Endodermal cell (in vitro differentiated cells): ENCODE results near the gene ADAMTS13. TPM values are rescaled to one million over a fixed set of nuclear protein-coding genes. Genes with fewer than 3 reads are reported as not detected.

Experiments used
- DNase-seq: peaks from one replicate; pipeline ENCODE4 v3.0.0-alpha.2; 2017
- H3K27ac ChIP-seq: 2 replicates; pipeline ENCODE4 v1.5.1; 2013; ENCODE audit warnings: mild to moderate bottlenecking, low read depth, low read length, moderate library complexity
- H3K27me3 ChIP-seq: 2 replicates; pipeline ENCODE4 v1.6.1; 2013; ENCODE audit warnings: mild to moderate bottlenecking, low read length, moderate library complexity; ENCODE audit not compliant: insufficient read depth, control insufficient read depth, poor library complexity, severe bottlenecking
- H3K36me3 ChIP-seq: 2 replicates; pipeline ENCODE4 v1.7.0; 2013; ENCODE audit warnings: mild to moderate bottlenecking, low read length, moderate library complexity; ENCODE audit not compliant: control insufficient read depth, insufficient read depth
- H3K4me1 ChIP-seq: one replicate; pipeline ENCODE4 v1.7.0; 2013; ENCODE audit warnings: low read length; ENCODE audit not compliant: control insufficient read depth, insufficient read depth
- H3K4me3 ChIP-seq: 2 replicates; pipeline ENCODE4 v1.5.1; 2013; ENCODE audit warnings: mild to moderate bottlenecking, low read length, moderate library complexity
- H3K9ac ChIP-seq: 2 replicates; pipeline ENCODE4 v1.6.1; 2013; ENCODE audit warnings: mild to moderate bottlenecking, low read length, moderate library complexity; ENCODE audit not compliant: poor library complexity, severe bottlenecking; ENCODE audit errors: extremely low read depth
- H3K9me3 ChIP-seq: 2 replicates; pipeline ENCODE4 v1.6.1; 2013; ENCODE audit warnings: mild to moderate bottlenecking, low read length, moderate library complexity; ENCODE audit not compliant: control insufficient read depth
- H3K27ac Mint-ChIP-seq: 2 replicates; pipeline ENCODE4 v1.8.0; 2020; ENCODE audit warnings: mixed read lengths
- H3K27me3 Mint-ChIP-seq: 2 replicates; pipeline ENCODE4 v1.8.0; 2021; ENCODE audit warnings: mild to moderate bottlenecking, mixed read lengths; ENCODE audit not compliant: insufficient read depth
- H3K36me3 Mint-ChIP-seq: 2 replicates; pipeline ENCODE4 v1.8.0; 2020; ENCODE audit warnings: low read depth, mixed read lengths
- H3K4me1 Mint-ChIP-seq: 2 replicates; pipeline ENCODE4 v1.8.0; 2020; ENCODE audit warnings: mixed read lengths
- H3K4me3 Mint-ChIP-seq: 2 replicates; pipeline ENCODE4 v1.8.0; 2020; ENCODE audit warnings: mild to moderate bottlenecking, moderate library complexity, mixed read lengths
- H3K9me3 Mint-ChIP-seq: 2 replicates; pipeline ENCODE4 v1.8.0; 2020; ENCODE audit warnings: mild to moderate bottlenecking, mixed read lengths
- CTCF ChIP-seq: fragments of 200-600 bp; sonication (generic); conservative IDR thresholded peaks from 2 replicates; pipeline ENCODE4 v1.5.0; 2021; ENCODE audit warnings: antibody characterized with exemption, mild to moderate bottlenecking
- WGBS, 2 experiments: methylation state at CpG; one replicate each; pipeline versions ENCODE4 v1.1.5 to v1.1.7; 2013; ENCODE audit warnings: missing lambda C conversion rate in 2 of 2, mixed read lengths in 1 of 2; ENCODE audit not compliant: insufficient coverage in 1 of 2, insufficient read length in 1 of 2; 5-methylcytosine and 5-hydroxymethylcytosine counted together
- total RNA-seq, 2 donors: library from RNA; stranded (reverse); fragmentation: NEBNext Ultra II Directional in 1 of 2; extraction: Animal tissue kit (Norgen Biotek cat#: 25700) in 1 of 2; gene quantifications; 2 replicates in 1 of 2; 3 replicates in 1 of 2; pipeline ENCODE4 v1.2.1, GENCODE V29; 2021

The ADAMTS13 gene
- total RNA-seq, 2 donors from 2014 or later = 13.5 to 21.7 TPM

GRCh38 chr9:133419005-133419404 lies 3.2 kb upstream of the ADAMTS13 start:
- no peak for TF ChIP-seq CTCF
- Histone ChIP-seq H3K4me1 (peaks cover 2% of the 10 kb centered on the region), H3K27ac (no peak overlapping the region), H3K36me3 (peaks cover 14% of the 10 kb centered on the region), H3K27me3 (no peaks in the 10 kb centered on the region), H3K4me3 (peak overlapping the region; percentile 97), H3K9ac (no peak overlapping the region), H3K9me3 (peaks cover 9% of the 10 kb centered on the region)
- WGBS, 2 experiments = 59 to 71% methylated on average over 11 to 13 of the region's 13 CpGs
- peaks cover 20% of the 10 kb centered on the region for H3K36me3 Mint-ChIP-seq
- DNase-seq = peak; percentile 29
- H3K9me3 Mint-ChIP-seq = peaks cover 15% of the 10 kb centered on the region
- H3K27me3 Mint-ChIP-seq = no peaks in the 10 kb centered on the region
- H3K27ac Mint-ChIP-seq = no peak overlapping the region
- peak overlapping the region; percentile 87 for H3K4me3 Mint-ChIP-seq
- H3K4me1 Mint-ChIP-seq = peaks cover 15% of the 10 kb centered on the region

GRCh38 chr9:133420392-133420827 lies 1.8 kb upstream of the ADAMTS13 start:
- Histone ChIP-seq H3K27ac (no peak overlapping the region), H3K9me3 (peaks cover 9% of the 10 kb centered on the region), H3K9ac (no peak overlapping the region), H3K4me1 (peaks cover 2% of the 10 kb centered on the region), H3K4me3 (no peak overlapping the region), H3K36me3 (peaks cover 7% of the 10 kb centered on the region), H3K27me3 (no peaks in the 10 kb centered on the region)
- no peak for TF ChIP-seq CTCF
- peak; percentile 31 for DNase-seq
- peaks cover 15% of the 10 kb centered on the region for H3K9me3 Mint-ChIP-seq
- 85 to 90% methylated on average over 5 of the region's 5 CpGs for WGBS, 2 experiments
- peaks cover 15% of the 10 kb centered on the region for H3K4me1 Mint-ChIP-seq
- no peak overlapping the region for H3K4me3 Mint-ChIP-seq
- H3K27me3 Mint-ChIP-seq = no peaks in the 10 kb centered on the region
- H3K27ac Mint-ChIP-seq = no peak overlapping the region
- H3K36me3 Mint-ChIP-seq = peaks cover 7% of the 10 kb centered on the region

- no peaks in the 10 kb centered on the region for H3K4me1 ChIP-seq
- no peak for TF ChIP-seq CTCF
- DNase-seq = no peak
- no peak overlapping the region for H3K4me3 ChIP-seq
- H3K9me3 ChIP-seq = peaks cover 19% of the 10 kb centered on the region
- no peaks in the 10 kb centered on the region for H3K36me3 ChIP-seq
- no peak overlapping the region for H3K27ac ChIP-seq
- Mint-ChIP-seq H3K4me3 (no peak overlapping the region), H3K36me3 (peaks cover 5% of the 10 kb centered on the region), H3K9me3 (peaks cover 18% of the 10 kb centered on the region), H3K27ac (no peak overlapping the region), H3K27me3 (peaks cover 2% of the 10 kb centered on the region), H3K4me1 (peaks cover 8% of the 10 kb centered on the region)
- no peak overlapping the region for H3K9ac ChIP-seq
- 87 to 100% methylated on average over 2 to 3 of the region's 3 CpGs for WGBS, 2 experiments
- H3K27me3 ChIP-seq = no peaks in the 10 kb centered on the region
Observed at GRCh38 chr9:133423216-133423615, 1.0 kb downstream of the ADAMTS13 start.
